IMR-90 (cell line): ENCODE results near the gene CDK17.

Experiments used
- CEBPB ChIP-seq: IDR thresholded peaks from 2 replicates; pipeline ENCODE4 v1.6.1; 2012; ENCODE audit warnings: low read depth, low read length, improper control_type of control experiment
- CHD1 ChIP-seq: IDR thresholded peaks from 2 replicates; pipeline ENCODE4 v1.6.1; 2012; ENCODE audit warnings: low read depth, low read length, improper control_type of control experiment
- CTCF ChIP-seq: conservative IDR thresholded peaks from 2 replicates; pipeline ENCODE4 v1.5.1; 2012; ENCODE audit warnings: mild to moderate bottlenecking, low read depth, low read length, improper control_type of control experiment
- MAFK ChIP-seq: IDR thresholded peaks from 2 replicates; pipeline ENCODE4 v1.6.1; 2012; ENCODE audit warnings: low read depth, low read length, improper control_type of control experiment
- MAZ ChIP-seq: IDR thresholded peaks from 2 replicates; pipeline ENCODE4 v1.6.1; 2012; ENCODE audit warnings: low read depth, mild to moderate bottlenecking, low read length, improper control_type of control experiment, moderate library complexity, borderline replicate concordance
- NFE2L2 ChIP-seq: fragments of 150-350 bp; IDR thresholded peaks from 2 replicates; pipeline ENCODE4 v1.6.1; 2016; ENCODE audit warnings: low read depth, mild to moderate bottlenecking, low read length
- POLR2A ChIP-seq: IDR thresholded peaks from 2 replicates; pipeline ENCODE4 v1.6.1; 2012; ENCODE audit warnings: mild to moderate bottlenecking, low read depth, low read length
- RAD21 ChIP-seq: IDR thresholded peaks from 2 replicates; pipeline ENCODE4 v1.6.1; 2012; ENCODE audit warnings: low read length, improper control_type of control experiment
- RCOR1 ChIP-seq: IDR thresholded peaks from 2 replicates; pipeline ENCODE4 v1.6.1; 2012; ENCODE audit warnings: mild to moderate bottlenecking, low read length, improper control_type of control experiment; ENCODE audit not compliant: insufficient replicate concordance
- SMC3 ChIP-seq: fragments of 150-350 bp; IDR thresholded peaks from 2 replicates; pipeline ENCODE4 v1.6.1; 2016; ENCODE audit warnings: low read depth, mild to moderate bottlenecking, antibody characterized with exemption, low read length, moderate library complexity
- USF2 ChIP-seq: fragments of 150-350 bp; IDR thresholded peaks from 2 replicates; pipeline ENCODE4 v1.6.1; 2017; ENCODE audit warnings: mild to moderate bottlenecking, antibody characterized with exemption, low read length, low read depth
- TF ChIP-seq, protein P1 (sequence below): fragments of 150-350 bp; IDR thresholded peaks from 2 replicates; pipeline ENCODE4 v1.6.1; 2016; ENCODE audit warnings: low read depth, mild to moderate bottlenecking, low read length, moderate library complexity, borderline replicate concordance

GRCh38 chr12:96250119-96250685 lies 150.0 kb downstream of the CDK17 start:
- TF ChIP-seq CTCF: no peak
- TF ChIP-seq POLR2A: no peak
- TF ChIP-seq USF2: no peak
- TF ChIP-seq, protein P1, sequence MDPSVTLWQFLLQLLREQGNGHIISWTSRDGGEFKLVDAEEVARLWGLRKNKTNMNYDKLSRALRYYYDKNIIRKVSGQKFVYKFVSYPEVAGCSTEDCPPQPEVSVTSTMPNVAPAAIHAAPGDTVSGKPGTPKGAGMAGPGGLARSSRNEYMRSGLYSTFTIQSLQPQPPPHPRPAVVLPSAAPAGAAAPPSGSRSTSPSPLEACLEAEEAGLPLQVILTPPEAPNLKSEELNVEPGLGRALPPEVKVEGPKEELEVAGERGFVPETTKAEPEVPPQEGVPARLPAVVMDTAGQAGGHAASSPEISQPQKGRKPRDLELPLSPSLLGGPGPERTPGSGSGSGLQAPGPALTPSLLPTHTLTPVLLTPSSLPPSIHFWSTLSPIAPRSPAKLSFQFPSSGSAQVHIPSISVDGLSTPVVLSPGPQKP: no peak
- TF ChIP-seq MAZ: no peak
- no peak for TF ChIP-seq CHD1
- no peak for TF ChIP-seq SMC3
- no peak for TF ChIP-seq CEBPB
- no peak for TF ChIP-seq MAFK
- TF ChIP-seq RAD21: no peak
- TF ChIP-seq NFE2L2: no peak
- TF ChIP-seq RCOR1: no peak
